HG03520 (cell line): Measurements from ENCODE around the gene FAM118B.
A peak's percentile ranks its signal among the peaks of the same experiment; 100 is the strongest.

Experiments
- ATAC-seq: cut with Tn5 transposase; IDR thresholded peaks from one replicate; pipeline ENCODE4 v1.9.1; 2021; ENCODE audit warnings: mild to moderate bottlenecking, moderate library complexity; ENCODE audit not compliant: unreplicated experiment

Gene FAM118B

DNA sequence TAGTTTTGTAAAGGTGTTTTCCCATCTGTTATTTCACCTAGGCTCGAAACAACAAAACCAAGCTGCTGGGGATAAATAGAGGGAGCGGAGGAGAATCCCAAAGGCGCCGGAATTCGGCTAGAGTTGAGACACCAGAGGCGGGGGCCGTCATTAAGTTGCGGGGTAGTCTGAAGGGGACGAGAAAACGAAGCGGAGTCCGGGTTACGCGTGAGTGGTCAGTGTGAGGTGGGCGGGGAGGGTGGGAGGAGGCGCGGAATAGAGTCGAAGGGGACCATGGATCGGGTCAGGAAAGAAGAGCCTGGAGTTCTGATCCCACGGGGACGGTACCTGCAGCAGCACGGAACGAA, 56.8 kb downstream of the FAM118B start:
- ATAC-seq, result no peak

DNA sequence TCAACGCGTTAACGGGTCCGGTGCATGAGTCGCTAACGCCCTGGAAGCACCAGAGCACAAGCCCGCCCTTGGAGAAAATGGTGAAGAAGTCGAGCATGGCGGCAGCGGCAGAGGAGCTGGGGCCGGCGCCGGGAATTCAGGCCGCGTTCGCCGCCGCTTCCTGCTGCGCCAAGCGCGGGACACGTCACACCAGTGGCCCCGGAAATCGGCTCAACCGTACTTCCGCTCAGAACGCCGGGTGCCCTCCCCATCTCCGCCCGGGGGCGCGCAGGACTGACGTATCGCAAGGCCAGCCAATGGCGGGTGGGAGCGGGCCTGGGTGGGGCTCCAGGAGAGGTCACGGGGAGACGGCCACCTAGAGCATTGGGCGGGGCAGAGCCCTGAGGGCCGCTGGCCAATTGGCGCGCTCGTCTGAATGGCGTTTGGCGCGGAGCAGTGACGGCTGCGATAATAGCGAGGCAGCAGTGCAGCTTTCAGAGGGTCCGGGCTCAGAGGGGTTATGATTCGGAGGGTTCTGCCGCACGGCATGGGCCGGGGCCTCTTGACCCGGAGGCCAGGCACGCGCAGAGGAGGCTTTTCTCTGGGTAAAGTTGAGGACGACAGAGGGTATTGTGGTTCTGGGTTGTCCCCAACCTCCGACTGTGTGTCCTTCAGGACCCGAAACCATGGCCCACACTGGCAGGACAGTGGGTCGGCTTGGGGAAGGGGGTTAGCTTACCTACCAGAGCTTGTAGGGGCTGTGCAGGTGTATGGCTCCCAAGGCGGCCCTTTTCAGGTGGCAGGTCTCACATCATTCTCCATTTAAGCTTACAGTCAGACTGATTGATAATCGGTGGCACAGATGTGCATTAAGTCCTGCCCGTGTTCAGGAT, 57.4 kb downstream of the FAM118B start, which contains the start of the genes FOXRED1 and SRPRA:
TSS of gene FOXRED1 (plus strand) at position 447 of the 872 bp plus-strand sequence. CDS start at position 500, 53 bp downstream.
TSS of gene SRPRA (minus strand) at position 188 of the 872 bp plus-strand sequence. CDS start at position 97, 91 bp downstream.
- ATAC-seq, result peak; percentile 99

DNA sequence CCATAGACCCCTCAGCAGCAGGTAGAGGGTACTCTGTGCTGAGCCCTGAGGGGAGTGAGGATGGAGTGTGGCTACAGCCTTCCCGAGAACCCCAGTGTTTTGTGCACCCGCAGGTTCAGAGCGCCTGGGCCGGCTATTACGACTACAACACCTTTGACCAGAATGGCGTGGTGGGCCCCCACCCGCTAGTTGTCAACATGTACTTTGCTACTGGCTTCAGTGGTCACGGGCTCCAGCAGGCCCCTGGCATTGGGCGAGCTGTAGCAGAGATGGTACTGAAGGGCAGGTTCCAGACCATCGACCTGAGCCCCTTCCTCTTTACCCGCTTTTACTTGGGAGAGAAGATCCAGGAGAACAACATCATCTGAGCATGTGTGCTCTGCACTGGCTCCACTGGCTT, 65.7 kb downstream of the FAM118B start:
- ATAC-seq, result no peak

DNA sequence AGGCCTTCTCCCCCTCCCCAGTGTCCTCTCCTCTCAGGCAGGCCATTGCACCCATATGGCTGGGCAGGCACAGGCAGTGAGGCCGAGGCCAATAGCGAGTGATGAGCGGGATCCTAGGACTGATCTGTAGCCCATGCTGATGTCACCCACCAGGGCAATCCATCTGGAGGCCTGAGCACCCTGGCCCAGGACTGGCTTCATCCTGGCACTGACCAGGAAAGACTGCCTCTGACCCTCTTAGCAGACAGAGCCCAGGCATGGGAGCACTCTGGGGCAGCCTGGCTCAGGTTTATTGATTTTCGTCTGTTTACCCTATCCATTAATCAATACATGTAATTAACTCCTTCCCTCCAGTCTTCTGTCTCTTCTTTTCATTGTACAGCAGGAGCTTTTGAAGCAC, 66.2 kb downstream of the FAM118B start:
- no peak for ATAC-seq

DNA sequence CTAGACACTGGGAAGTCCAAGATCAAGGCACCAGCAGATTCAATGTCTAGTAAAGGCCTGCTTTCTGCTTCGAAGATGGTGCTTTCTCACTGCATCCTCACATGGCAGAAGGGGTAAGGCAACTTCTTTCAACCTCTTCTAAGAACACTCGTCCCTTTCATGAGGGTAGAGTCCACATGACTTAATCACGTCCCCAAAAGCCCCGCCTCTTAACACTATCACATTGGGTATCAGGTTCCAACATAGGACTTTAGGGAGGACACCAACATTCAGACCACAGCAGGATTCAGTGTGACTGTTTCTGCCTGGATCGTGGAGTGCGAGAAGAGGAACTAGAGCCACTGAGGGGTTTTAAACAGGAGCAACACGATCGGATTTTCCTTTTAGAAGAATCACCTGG, 67.6 kb downstream of the FAM118B start:
- no peak for ATAC-seq

DNA sequence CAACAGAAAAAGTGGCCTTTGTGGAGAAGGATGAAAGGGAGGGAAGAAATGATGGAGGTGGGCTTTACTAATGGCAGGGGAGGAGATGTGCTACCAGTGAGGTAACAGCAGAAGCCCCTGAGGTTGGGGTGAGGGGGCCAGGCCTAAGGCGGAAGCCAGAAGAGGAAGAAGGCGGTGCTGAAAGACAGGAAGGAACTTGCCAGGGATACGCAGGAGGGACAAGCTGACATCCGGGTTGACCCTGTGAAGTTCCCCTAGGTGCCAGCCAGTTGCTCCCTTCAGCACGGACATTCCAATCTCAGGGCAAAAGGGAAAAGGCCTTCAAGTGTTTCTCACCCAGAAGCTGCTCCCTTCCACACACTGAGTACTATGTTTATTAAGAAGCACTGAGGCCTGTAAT, 69.0 kb downstream of the FAM118B start:
- ATAC-seq, result no peak

DNA sequence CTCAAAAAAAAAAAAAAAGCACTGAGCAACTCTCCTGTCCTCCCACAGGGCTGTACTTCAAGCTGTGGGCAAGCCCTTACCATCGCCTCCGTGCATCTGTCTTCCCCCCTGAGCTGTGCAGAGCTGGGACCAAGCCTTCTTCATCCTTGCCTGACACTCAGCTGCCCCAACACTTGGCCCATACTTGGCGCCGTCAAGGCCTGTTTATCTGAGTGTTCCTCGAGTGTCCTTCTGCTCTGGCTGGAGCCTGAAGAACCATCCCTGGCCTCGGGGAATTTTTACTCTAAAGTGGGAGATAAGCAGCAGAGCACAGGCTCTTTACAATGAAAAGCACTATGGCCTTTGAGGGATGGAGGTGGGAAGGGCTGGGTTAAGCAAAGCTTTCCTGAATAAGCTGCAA, 69.7 kb downstream of the FAM118B start:
- no peak for ATAC-seq

DNA sequence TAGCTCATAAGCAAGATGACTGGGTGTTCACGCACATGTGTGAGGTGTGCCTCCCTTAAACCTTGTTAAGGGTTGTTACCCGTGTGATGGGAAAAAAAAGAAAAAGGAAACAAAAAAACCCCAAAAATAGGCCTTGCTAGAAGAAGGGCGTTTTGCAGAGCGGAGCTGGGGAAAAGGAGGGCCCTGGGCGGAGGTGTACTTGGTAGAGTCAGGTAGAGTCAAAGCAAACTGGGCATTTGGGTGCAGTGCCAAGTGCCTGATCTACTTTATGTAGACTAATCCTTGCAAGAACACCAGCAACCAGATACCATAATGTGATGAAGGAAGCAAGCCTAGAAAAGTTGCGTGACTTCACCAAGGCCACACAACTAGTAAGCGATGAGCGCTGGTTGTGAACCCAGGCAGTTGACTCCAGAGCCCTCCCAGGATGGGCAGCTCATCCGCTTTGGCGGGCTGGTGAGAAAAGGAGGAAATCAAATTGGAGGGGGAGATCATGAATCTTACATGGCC, 70.1 kb downstream of the FAM118B start:
- ATAC-seq, result no peak

DNA sequence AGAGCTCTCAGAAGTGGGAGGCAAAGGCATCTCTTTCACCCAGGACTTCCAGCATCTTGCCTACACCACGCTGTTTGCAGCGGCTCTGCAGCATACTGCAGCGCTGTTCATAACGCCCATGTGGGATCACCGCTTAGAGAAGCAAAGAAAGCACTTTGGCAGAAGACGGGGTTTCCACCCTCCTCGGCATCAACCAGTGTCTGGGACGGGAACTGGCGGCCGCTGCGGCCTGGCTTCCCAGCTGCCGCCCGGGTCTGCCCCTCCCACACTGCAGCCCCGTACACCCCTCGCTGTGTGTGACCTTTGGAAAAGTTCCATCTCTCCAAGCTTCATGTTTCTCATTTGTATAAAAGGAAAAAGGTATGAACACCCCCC, 70.8 kb downstream of the FAM118B start:
- ATAC-seq, result no peak

DNA sequence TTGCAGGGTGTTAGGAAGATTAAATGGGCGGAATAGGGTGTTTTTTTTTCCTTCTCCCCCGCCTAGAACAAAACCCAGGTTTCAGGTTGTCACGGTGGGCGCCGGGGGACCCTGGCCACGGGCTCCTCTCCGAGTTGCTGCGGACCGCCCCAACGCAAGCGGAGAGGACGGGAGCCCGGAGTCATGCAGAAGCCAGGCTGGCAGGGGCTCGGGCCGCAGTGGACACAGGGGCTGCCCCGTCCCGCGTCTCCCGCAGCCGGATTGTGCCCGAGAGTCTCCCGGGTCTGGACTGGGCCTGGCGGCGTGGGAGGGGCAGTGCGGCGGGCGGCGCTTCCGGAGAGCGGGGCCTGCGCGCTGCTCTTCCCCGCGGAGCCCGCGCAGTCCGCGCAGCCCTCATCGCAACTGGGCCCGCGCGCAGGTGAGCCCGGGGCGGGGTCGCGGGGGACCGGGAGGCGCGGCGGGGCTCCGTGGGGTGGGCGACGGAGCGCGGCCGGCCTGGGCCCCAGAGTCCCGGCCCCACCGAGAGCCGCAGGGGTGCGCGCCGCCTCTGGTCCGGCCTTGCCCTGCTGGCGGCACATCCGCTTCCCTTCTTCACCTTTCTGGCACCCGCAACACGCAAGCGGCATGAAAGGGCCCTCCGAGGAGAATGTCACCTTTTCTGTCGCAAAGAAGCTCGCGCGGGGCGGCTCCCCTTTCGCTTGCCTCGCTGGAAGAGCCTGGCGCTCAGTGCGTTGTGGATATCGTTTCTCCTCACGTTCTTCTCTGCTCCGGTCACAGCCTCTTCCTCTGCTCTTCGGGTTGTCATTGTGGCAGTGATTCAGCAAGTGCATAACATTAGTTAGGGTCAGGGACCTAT, 71.4 kb downstream of the FAM118B start, which contains the start of gene TIRAP:
TSS of gene TIRAP (plus strand) at position 358 of the 856 bp plus-strand sequence. CDS start 7,802 bp downstream, outside the sequence.
- peak; percentile 45 for ATAC-seq

DNA sequence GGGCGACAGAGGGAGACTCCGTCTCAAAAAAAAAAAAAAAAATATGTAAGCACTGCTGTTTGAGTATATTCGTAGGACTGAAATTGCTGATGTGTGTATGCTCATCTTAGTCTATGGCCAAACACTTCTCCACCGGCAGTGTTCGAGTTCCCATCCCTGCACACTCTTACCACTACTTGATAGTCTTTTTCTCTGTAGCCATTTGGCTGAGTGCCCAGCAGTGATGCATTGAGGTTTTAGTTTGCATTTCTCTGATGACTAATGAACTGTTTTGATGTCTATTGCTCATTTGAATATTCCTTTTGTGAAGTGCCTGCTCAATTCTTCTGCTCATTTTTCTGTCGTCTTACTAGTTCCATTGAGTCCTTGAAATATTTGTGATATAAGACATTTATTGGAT, 73.2 kb downstream of the FAM118B start:
- ATAC-seq, result peak; percentile 50

DNA sequence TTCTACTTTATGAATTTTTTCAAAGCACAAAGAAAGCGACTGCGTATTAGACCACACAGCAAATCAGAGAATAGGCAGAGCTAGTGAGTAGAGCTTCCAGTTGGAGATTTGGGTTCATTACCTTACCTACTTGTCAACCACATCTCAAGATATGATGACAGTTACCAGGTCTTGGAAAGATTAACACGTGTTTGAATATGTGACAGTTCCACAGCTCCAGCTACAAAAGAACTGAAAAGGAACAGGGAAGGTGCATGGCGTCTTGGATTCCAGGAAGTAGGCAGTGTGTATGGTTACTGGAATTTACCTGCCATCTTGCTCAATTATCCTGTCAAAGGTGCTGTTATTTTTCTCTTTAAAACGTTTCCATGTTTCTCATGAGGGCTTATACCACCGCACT, 76.7 kb downstream of the FAM118B start:
- no peak for ATAC-seq

DNA sequence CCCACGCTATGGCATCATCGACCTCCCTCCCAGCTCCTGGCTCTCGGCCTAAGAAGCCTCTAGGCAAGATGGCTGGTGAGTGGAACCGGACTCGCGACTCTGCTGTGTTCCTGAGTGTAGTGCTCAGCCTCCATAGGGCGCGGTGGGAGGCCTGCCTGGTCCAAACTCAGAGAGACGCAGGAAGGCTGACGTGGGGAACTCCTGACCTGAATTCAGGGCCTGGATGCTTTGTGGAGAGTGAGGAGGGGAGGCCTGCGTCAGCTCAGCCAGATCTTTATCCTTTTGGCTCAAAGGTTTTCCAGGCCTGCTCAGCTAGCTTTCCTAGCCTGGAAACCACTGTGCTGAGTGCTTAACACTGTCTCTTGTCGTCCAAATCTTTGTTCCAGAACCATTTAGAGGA, 79.3 kb downstream of the FAM118B start:
- no peak for ATAC-seq

DNA sequence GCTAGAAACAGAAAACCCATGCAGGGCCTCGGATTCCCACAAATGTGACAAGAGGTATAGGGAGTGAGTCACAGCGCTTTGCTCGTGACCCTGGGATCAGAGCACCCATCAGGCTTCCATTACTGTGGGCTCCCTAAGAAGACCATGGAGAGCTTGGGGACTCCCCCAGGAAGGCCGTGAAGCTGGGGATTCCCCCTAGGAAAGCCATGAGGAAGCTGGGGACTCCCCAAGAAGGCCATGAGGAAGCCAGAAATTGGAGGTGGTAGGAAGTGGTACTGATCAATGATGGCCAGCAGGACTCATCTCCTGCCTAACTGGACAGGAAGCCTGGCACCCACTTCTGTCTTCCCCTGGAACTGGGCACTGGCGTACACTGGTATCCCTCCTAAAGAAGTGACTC, 82.1 kb downstream of the FAM118B start:
- no peak for ATAC-seq

DNA sequence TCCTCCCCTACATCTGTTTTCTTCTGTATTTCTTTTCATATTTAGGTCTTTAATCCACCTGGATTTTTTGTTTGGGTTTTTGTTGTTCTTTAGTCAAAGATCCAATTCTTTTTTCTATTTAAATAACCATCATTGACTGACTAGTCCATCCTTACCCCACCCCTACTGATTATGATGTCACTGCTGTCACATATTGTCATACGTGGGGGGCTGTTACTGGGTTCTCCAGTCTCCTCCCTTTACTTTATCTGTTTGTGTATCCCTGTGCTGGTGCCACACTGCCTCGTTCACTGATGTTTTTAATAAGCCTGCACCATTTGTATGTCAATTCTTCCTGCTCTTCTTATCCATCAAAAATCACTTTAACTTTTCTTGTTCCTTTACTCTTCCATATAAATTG, 85.4 kb downstream of the FAM118B start:
- ATAC-seq, result no peak

DNA sequence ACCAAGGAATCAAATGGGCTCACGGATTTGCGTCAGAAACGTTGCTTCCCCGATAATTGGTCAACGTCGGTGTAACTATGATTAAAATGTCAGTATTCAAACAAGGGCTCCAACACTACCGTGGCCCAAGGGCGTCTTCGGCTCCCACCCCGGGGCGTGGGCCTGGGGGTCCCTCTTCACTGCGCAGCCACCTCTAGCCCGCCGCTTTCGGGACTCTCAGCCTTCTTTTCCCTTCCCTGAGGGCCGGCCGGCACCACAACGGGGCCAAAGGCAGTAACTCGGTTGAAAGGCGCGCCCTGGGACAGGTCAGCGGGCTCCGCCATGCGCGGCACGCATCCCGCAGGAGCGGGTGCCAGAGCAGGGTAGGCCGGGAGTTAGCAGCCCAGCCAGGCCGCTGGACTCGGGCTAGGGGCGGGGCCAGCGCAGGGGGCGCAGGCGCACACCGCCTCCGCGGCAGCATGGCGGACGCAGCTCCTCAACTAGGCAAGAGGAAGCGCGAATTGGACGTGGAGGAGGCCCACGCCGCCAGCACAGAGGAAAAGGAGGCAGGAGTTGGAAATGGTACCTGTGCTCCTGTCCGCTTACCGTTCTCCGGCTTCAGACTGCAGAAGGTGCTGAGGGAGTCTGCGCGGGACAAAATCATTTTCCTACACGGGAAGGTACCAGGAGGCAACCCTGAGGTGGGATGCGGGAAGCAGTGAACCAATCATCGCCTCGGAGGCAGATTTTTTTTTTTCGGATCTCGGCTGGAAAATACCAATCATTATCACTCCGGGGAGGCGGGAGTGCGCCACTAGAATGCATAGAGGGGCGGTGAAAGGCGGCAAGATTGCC, 92.3 kb downstream of the FAM118B start, which contains the start of gene DCPS:
TSS of gene DCPS (plus strand) at position 438 of the 834 bp plus-strand sequence. CDS start at position 459, 21 bp downstream.
- ATAC-seq, result peak; percentile 72

DNA sequence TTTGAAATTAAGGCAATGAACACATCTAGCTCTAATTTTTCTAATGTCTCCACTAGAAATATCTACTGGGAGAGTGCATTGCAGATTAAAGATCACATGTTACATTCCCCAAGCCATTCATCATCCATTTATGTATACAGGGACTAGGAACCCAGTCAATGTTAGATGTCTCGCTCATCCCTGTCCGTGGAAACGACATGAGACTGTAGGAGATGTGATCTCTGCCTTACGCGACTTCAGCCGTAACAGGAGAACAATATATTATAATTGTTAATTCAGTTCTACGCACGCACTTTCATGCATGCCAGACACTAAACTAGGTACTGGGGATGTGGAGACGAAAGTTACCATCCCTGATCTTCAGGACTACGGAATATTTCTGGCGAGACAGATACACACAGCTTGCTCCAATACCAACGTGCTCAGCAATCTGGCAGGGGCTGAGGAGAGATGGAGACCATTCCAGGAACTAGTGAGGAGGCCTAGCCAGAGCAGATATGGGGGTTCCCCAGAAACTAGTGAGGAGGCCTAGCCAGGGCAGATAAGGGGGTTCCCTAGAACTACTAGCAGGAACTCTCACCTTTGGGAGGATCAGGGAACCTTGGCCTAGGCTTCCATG, 93.0 kb downstream of the FAM118B start:
- ATAC-seq, result peak; percentile 36

DNA sequence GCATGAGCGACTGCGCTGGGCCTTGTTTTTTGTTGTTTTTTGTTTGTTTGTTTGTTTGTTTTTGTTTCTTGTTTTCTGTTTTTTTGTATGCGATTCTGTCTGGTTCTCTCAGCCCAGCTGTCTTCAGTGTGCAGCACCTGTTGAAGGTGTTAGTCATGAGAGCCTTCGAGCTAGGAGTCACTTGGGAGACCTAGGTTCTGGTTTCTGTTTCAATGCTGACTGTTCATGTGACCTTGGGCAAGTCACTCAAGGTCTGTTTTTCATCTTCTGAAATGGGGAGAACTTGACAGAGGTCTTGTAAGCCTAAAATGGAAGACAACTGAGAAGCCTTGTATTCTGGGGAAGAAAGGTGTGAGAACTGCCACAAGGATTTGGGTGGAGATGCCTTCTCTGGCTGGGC, 94.1 kb downstream of the FAM118B start:
- ATAC-seq, result peak; percentile 49

DNA sequence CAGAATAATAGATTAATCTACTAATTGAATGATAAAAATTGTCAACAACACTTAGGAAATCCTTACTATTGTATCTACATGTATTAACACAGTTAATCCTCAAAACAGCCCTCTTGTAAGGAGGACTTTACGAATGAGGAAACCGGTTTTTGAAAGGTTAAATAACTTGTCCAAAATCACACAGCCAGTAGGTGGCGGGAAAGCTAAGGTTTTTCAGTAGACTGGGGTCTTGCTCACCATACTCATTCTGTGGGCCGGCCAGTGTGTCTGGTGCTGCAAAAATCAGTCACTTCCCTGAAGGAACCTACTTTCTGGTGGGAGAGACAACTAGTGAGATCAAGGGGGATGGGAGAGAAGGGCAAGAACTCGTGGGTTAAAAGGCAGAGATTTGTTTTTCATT, 96.1 kb downstream of the FAM118B start:
- ATAC-seq, result no peak

DNA sequence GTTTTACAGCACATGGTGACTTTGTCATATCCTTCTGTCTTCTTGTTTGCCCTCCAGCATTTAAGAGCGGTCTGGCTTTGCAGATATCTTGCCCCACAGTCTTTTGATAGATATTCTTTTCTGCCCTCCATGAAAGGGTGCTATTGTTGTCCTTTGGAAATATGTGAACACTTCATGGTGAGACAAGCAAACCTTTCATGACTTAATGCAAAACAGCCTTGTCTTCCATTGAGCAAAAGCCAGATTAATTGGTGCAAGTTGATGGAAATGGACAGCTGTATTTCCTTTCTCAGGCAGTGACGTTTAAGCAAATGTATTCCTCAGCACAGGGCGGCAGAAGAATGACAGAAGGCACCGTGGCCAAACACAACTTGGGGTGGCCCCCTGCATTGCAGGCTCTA, 96.7 kb downstream of the FAM118B start:
- no peak for ATAC-seq
